ENCODE data around the gene PANX1.

- TF ChIP-seq, protein P1, sequence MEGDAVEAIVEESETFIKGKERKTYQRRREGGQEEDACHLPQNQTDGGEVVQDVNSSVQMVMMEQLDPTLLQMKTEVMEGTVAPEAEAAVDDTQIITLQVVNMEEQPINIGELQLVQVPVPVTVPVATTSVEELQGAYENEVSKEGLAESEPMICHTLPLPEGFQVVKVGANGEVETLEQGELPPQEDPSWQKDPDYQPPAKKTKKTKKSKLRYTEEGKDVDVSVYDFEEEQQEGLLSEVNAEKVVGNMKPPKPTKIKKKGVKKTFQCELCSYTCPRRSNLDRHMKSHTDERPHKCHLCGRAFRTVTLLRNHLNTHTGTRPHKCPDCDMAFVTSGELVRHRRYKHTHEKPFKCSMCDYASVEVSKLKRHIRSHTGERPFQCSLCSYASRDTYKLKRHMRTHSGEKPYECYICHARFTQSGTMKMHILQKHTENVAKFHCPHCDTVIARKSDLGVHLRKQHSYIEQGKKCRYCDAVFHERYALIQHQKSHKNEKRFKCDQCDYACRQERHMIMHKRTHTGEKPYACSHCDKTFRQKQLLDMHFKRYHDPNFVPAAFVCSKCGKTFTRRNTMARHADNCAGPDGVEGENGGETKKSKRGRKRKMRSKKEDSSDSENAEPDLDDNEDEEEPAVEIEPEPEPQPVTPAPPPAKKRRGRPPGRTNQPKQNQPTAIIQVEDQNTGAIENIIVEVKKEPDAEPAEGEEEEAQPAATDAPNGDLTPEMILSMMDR (IDR thresholded peaks at IDR 0.05; ENCODE audit: low read depth, low read length, poor library complexity, severe bottlenecking): no peak
- TF ChIP-seq EZH2phosphoT487 (IDR thresholded peaks at IDR 0.05; ENCODE audit: borderline replicate concordance, low read length): no peak
These were observed 28.4 kb upstream of the PANX1 start for GRCh38 chr11:94100253-94100652.

All from DOHH2 (cell line).